BJ (cell line): ENCODE measurements around the gene TPGS1. TPM values are rescaled to one million over a fixed set of nuclear protein-coding genes. Genes with fewer than 3 reads are reported as not detected.

Experiments
- CTCF ChIA-PET: fragments of 350-600 bp; formaldehyde crosslinking; extraction: SDS; loops from one replicate; lab custom pipeline; 2021; ENCODE audit warnings: antibody characterized with exemption, inconsistent platforms; lab: Yijun Ruan, JAX
- POLR2A ChIA-PET: fragments of 300-600 bp; sonication (Branson Sonifier 250); formaldehyde crosslinking; extraction: SDS; loops from one replicate; lab custom pipeline; 2021; ENCODE audit warnings: antibody characterized with exemption; lab: Charles Lee
- DNase-seq: peaks from one replicate; pipeline ENCODE4 v3.0.0-alpha.2; 2011; ENCODE audit warnings: low read depth
- H3K27me3 ChIP-seq: 2 replicates; pipeline ENCODE4 v1.6.0; 2011; ENCODE audit warnings: low read length; ENCODE audit not compliant: control insufficient read depth, insufficient read depth
- H3K36me3 ChIP-seq: 2 replicates; pipeline ENCODE4 v1.5.1; 2011; ENCODE audit warnings: low read length; ENCODE audit not compliant: control insufficient read depth, insufficient read depth
- H3K4me3 ChIP-seq: 2 replicates; pipeline ENCODE4 v1.5.1; 2011; ENCODE audit warnings: low read depth, mild to moderate bottlenecking, control low read depth, low read length
- polyA plus RNA-seq: library from polyadenylated mRNA; depleted of rRNA; stranded (reverse); fragments of >200 nt; gene quantifications from 2 replicates; pipeline ENCODE4 v1.2.3, GENCODE V29; 2011
- TF ChIP-seq, protein P1 (sequence below): IDR thresholded peaks from 2 replicates; pipeline ENCODE4 v1.5.1; 2011; ENCODE audit warnings: low read depth, mild to moderate bottlenecking, control low read depth, inconsistent platforms, low read length, moderate library complexity; ENCODE audit not compliant: insufficient read depth

The TPGS1 gene
- polyA plus RNA-seq, 1 experiment = 6.8 TPM

DNA sequence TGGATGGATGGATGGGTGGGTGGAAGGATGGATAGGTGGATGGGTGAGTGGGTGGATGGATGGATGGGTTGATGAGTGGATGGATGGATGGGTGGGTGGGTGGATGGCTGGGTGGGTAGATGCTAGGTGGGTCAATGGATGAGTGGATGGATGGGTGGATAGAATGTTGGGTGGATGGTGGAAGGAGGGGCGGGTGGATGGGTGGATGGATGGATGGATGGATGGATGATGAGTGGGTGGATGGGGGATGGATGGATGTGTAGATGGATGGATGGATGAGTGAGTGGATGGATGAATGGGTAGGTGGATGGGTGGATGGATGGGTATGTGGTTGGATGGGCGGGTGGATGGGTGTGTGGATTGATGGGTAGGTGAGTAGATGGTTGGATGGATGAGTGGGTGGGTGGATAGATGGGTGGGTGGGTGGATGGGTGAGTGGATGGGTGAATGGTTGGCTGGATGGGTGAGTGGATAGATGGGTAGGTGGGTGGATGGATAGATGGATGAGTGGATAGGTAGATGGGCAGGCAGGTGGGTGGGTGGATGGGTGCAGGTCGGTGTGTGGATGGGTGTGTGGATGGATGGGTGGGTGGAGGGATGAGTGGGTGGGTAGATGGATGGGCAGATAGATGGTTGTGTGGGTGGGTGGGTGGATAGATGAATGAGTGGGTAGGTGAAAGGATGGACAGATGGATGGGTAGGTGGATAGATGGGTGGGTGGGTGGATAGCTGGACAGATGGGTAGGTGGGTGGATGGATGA lies 42.1 kb upstream of the TPGS1 start:
- H3K4me3 ChIP-seq = no peak overlapping the region
- ChIA-PET POLR2A (no interaction called here), CTCF (no interaction called here)
- TF ChIP-seq, protein P1, sequence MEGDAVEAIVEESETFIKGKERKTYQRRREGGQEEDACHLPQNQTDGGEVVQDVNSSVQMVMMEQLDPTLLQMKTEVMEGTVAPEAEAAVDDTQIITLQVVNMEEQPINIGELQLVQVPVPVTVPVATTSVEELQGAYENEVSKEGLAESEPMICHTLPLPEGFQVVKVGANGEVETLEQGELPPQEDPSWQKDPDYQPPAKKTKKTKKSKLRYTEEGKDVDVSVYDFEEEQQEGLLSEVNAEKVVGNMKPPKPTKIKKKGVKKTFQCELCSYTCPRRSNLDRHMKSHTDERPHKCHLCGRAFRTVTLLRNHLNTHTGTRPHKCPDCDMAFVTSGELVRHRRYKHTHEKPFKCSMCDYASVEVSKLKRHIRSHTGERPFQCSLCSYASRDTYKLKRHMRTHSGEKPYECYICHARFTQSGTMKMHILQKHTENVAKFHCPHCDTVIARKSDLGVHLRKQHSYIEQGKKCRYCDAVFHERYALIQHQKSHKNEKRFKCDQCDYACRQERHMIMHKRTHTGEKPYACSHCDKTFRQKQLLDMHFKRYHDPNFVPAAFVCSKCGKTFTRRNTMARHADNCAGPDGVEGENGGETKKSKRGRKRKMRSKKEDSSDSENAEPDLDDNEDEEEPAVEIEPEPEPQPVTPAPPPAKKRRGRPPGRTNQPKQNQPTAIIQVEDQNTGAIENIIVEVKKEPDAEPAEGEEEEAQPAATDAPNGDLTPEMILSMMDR = no peak
- no peak for DNase-seq
- H3K36me3 ChIP-seq = no peaks in the 10 kb centered on the region
- H3K27me3 ChIP-seq = peaks cover 7% of the 10 kb centered on the region

GRCh38 chr19:467554-467953 lies 39.7 kb upstream of the TPGS1 start:
- DNase-seq = no peak
- ChIA-PET CTCF (no interaction called here), POLR2A (no interaction called here)
- TF ChIP-seq, protein P1 = no peak
- Histone ChIP-seq H3K4me3 (no peak overlapping the region), H3K27me3 (peaks cover under 1% of the 10 kb centered on the region; the same call in 1 of the 2 replicates), H3K36me3 (no peaks in the 10 kb centered on the region)

- no peaks in the 10 kb centered on the region for H3K36me3 ChIP-seq
- no peak overlapping the region for H3K4me3 ChIP-seq
- no peaks in the 10 kb centered on the region for H3K27me3 ChIP-seq
- POLR2A ChIA-PET = no interaction called here
- DNase-seq = no peak
- CTCF ChIA-PET = no interaction called here
- TF ChIP-seq, protein P1 = no peak
Observed at GRCh38 chr19:468587-469256, 38.6 kb upstream of the TPGS1 start.

GRCh38 chr19:469833-470232 lies 37.5 kb upstream of the TPGS1 start:
- TF ChIP-seq, protein P1 = no peak

GRCh38 chr19:470701-471100 lies 36.6 kb upstream of the TPGS1 start:
- DNase-seq = no peak
- Histone ChIP-seq H3K27me3 (no peaks in the 10 kb centered on the region), H3K36me3 (no peaks in the 10 kb centered on the region), H3K4me3 (no peak overlapping the region)
- TF ChIP-seq, protein P1 = no peak
- CTCF ChIA-PET = no interaction called here
- POLR2A ChIA-PET = no interaction called here

More at GRCh38 chr19:469833-470232, 37.5 kb upstream of the TPGS1 start:
- no peak overlapping the region for H3K4me3 ChIP-seq
- DNase-seq = no peak
- H3K27me3 ChIP-seq = no peaks in the 10 kb centered on the region
- POLR2A ChIA-PET = no interaction called here
- CTCF ChIA-PET = no interaction called here
- no peaks in the 10 kb centered on the region for H3K36me3 ChIP-seq
